ENCODE measurements around the gene TNFAIP8L2.

TNFAIP8L2 gene

DNA sequence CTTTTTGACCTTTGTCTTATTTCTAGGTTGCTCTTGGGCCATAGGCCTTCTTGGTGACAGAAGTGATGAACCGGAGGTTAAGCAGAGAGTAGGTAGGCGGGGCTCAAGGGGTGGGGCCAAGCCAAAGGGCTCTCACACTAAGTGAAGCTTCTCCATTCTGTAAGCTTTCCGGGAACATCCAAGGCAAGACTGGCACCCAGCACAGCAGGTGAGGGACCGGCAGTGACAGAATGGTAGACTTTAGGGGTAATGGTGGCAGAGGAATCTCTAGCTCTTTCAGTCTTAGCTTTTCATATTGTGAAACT lies at the start of gene TNFAIP8L2:
TNFAIP8L2 (plus strand) TSS at position 135 of the 305 bp plus-strand sequence. CDS start 2,049 bp downstream, outside the sequence.
- DNase-seq, result no peak

GRCh38 chr1:151106894-151107293 lies 49.6 kb upstream of the TNFAIP8L2 start:
- no peak for DNase-seq

DNA sequence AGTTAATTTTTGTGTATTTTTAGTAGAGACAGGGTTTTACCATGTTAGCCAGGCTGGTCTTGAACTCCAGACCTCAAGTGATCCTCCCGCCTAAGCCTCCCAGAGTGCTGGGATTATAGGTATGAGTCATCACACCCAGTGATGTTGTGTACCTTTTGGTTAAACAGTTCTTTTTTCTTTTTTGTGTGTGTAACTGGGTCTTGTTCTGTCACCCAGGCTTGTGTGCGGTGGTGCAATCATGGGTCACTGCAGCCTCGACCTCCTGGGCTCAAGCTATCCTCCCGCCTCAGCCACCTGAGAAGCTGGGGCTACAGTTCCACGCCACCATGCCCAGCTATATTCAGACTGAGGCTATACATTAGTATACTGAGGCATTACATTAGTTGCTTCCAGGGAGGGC lies 48.1 kb upstream of the TNFAIP8L2 start:
- DNase-seq, result no peak

GRCh38 chr1:151113877-151114276 lies 42.6 kb upstream of the TNFAIP8L2 start:
- no peak for DNase-seq

GRCh38 chr1:151124763-151125403 lies 31.6 kb upstream of the TNFAIP8L2 start:
- DNase-seq, result no peak

DNA sequence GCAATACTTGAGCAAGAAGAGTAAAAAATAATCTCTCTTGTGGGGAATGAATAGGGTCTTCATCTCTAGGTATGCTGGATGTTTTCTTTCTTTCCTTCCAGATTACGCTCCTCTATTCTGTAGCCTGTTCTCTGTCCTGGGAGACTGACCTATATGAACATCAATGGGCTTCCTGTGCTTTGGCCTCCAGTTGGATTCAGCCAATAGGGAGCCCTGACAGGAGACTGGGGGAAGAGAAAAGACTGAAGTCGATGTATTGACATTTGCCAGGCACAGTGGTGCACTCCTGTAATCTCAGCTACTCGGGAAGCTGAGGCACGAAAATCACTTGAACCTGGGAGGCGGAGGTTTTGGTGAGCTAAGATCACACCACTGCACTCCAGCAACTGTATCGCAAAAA lies 27.6 kb upstream of the TNFAIP8L2 start:
- DNase-seq, result no peak

DNA sequence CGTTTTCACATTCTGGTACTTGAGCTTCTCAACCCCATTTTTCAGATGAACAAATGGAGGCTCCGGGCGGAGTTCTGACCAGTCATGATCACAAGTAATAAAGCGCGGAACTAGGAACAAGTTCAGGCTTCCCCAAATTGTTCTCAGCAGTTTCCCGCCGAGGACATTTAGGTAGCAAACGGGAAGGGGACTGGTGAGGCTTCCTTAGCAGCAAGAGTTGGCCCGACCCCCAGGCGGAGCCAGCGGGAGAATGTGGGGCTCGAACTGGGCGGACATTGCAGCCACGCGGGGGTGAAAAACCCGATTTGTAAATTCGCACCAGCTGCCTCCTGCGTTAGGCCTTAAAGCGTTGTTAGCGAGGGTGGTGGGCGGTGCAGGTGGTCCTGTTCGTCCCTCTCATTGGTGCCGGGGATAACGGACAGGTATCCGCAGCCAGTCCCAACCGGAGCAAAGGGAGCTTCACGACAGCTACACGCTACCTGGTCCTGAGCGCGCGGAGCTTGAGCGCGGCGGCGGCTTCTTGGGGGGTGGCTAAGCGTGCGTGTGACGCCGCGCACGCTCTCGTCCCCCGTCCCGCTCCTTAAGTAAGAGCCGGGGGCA lies 25.4 kb upstream of the TNFAIP8L2 start:
- no peak for DNase-seq

- DNase-seq, result no peak
Measured at GRCh38 chr1:151131701-151132334, 24.6 kb upstream of the TNFAIP8L2 start.

DNA sequence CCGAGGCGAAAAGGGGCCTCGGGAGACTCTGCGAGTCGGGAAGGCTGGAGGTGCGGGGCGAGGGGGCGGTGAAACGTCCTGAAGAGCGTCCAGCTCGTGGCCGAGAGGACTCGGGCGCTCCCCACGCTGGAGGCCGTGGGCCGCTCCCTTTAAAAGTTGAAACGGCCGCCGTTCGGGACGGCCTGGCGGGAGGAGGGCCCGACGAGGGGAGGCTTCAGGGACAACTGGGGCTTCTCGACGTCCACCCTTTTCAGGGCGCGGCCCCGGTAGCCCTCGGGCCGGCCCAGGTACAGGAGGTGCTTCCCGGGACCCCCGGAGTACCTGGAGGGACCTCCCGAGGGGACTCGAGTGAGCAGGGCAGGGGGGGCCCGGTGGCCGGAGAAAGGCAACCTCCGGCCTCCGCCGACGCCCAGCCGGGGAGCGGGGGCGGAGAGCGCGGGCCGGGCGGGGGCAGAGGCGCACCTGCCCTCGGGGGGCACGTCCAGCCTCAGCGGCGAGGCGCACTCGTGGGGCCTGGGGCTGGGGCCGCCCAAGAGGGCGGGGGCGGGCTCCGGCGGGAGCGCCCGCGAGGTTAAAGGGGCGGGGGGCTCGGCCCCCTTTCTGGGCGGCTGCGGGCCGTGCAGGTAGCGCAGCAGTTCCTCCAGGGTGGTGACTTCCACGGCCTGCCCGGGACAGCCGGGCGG lies 24.0 kb upstream of the TNFAIP8L2 start:
- DNase-seq, result no peak

GRCh38 chr1:151133018-151133806 lies 23.2 kb upstream of the TNFAIP8L2 start:
- DNase-seq, result no peak

DNA sequence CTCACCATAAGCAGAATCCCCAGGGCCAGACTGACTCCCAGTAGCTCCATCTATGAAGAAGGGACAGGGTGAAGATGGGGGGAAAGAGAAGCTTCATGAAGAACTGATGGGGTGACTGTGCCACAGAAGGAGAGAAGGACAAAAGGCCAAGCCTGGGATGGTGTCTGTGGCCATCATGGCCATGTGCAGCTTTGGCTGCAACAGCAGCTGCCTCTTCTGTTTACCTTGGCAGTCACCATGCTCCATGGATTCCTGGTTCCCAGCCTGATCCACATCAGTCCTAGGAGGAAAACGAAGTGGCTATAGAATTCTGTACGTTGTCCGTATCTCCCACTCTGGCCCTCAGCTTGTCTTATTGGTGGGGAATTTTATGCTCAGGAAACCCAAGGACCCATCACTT lies 22.1 kb upstream of the TNFAIP8L2 start:
- DNase-seq, result no peak

GRCh38 chr1:151134991-151135390 lies 21.5 kb upstream of the TNFAIP8L2 start:
- no peak for DNase-seq

GRCh38 chr1:151135433-151136385 lies 20.7 kb upstream of the TNFAIP8L2 start:
- no peak for DNase-seq

GRCh38 chr1:151137789-151138188 lies 18.7 kb upstream of the TNFAIP8L2 start:
- DNase-seq, result no peak

- DNase-seq, result no peak
Measured at GRCh38 chr1:151142411-151143056, 13.9 kb upstream of the TNFAIP8L2 start.

DNA sequence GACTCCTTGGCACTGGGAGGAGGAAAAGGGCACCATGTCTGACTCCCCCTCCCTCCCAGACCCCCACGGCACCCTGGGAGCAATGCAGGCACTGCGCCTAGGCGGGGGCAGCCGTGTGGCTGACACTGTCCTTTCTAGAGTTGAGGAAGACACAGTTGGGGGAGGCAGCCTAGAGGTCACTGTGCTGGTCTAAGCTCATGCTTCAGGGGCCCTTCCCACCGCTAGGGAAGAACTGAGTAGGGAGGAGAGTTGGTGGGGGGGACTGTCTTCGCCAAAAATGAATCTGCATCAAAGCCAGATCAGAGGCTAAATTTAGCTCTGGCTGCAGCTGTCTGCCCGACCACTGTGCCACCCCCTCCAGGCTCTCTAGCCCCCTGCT lies 13.4 kb upstream of the TNFAIP8L2 start:
- no peak for DNase-seq

DNA sequence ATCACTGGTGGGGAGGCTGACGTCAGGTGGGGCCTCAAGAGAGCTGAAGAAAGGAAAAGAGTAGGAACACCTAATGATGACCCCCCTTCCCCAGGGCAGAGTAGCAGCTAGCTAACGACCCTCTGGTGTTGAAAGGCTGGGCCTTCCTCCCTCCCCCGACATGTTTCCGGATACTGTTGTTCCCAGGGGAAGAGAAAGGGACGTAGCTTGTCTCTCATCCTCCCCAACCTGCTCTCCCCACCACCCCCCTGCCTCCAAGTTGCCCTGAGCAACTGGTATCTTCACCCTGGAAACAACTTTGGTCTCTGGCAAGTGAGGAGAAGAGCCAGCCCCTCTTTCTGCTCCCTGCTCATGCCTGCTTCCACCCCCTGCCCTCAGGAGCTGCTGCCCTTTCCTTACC lies 12.5 kb upstream of the TNFAIP8L2 start:
- DNase-seq, result no peak

DNA sequence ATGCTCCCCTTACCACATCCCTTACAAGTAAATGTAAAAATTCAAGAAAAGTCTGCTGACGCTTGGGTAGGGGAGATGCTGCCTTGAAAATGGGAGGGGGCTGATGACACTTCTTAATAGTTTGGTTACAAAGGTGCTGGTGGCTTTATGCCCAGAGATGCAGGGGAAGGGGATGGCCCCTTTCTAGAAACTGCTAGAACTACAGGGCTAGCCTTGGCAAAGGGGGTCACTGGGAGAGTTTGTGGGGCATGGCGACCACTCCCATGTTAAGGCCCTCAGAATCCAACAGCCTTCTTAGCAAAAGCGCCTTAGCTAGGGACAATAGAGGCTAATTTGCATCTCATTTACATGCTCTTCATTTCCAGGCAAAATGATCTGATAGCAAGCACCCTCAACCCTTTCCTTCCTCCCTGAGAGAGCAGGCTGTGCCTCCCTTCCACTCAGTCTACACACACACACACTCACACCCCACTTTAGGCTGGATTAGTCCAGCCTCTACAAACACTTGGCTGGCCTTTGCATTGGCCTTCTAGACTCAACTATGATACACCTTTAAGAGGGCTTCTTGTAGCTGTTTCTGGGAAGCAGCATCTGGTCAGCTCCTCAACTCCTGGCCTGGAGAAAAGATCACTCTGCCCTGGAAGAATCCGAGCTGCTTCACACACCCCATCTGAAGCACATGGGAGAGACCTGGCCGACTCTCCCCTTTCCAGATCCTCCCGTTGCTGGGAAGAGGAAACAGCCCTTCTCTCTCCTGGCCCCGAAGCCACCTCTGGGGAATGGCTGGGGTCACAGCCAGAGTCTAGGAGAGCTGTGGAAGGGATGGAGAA lies 11.8 kb upstream of the TNFAIP8L2 start:
- DNase-seq, result no peak

GRCh38 chr1:151145304-151146071 lies 11.0 kb upstream of the TNFAIP8L2 start:
- no peak for DNase-seq

- DNase-seq, result no peak
Measured at GRCh38 chr1:151146072-151146411, 10.4 kb upstream of the TNFAIP8L2 start.

Measured in NCI-H1436 (cell line).